IPS DF 6.9 (cell line): ENCODE results near the gene SLC9C1.

ENCODE experiments used
- DNase-seq: peaks from one replicate; pipeline ENCODE4 v3.0.0-alpha.2; 2013; ENCODE audit warnings: low read depth, low spot score
- H3K27ac ChIP-seq: one replicate; pipeline ENCODE4 v1.5.1; 2013; ENCODE audit warnings: low read length, control low read depth
- H3K27me3 ChIP-seq: 2 replicates; pipeline ENCODE4 v1.6.1; 2013; ENCODE audit warnings: mild to moderate bottlenecking, low read length; ENCODE audit not compliant: control insufficient read depth, insufficient read depth
- H3K36me3 ChIP-seq: 2 replicates; pipeline ENCODE4 v1.6.1; 2013; ENCODE audit warnings: low read length; ENCODE audit not compliant: control insufficient read depth, insufficient read depth
- H3K4me1 ChIP-seq: 2 replicates; pipeline ENCODE4 v1.6.1; 2013; ENCODE audit warnings: low read length; ENCODE audit not compliant: control insufficient read depth, insufficient read depth
- H3K4me3 ChIP-seq: 2 replicates; pipeline ENCODE4 v1.5.1; 2013; ENCODE audit warnings: mild to moderate bottlenecking, low read length
- H3K9me3 ChIP-seq: 2 replicates; pipeline ENCODE4 v1.6.1; 2013; ENCODE audit warnings: low read length, inconsistent platforms; ENCODE audit not compliant: control insufficient read depth, insufficient read depth
- WGBS: extraction: QIAGEN DNeasy Blood & Tissue Kit; methylation state at CpG from one replicate; pipeline ENCODE4 v1.1.7; 2013; ENCODE audit warnings: mixed read lengths, missing lambda C conversion rate; ENCODE audit not compliant: insufficient read length, insufficient coverage; 5-methylcytosine and 5-hydroxymethylcytosine counted together

SLC9C1 gene

GRCh38 chr3:112111785-112112402 is 182.1 kb downstream of the SLC9C1 start:
- Histone ChIP-seq H3K9me3 (no peaks in the 10 kb centered on the region), H3K4me3 (no peak overlapping the region), H3K4me1 (no peaks in the 10 kb centered on the region; the same call in 1 of the 2 replicates), H3K36me3 (no peaks in the 10 kb centered on the region), H3K27me3 (no peaks in the 10 kb centered on the region), H3K27ac (no peak overlapping the region)
- WGBS: no CpG with 5 or more reads among the region's 3 CpGs
- peak; percentile 58 for DNase-seq

GRCh38 chr3:112109322-112109721 is 184.7 kb downstream of the SLC9C1 start:
- no peak for DNase-seq
- no peaks in the 10 kb centered on the region for H3K27me3 ChIP-seq

GRCh38 chr3:112104774-112105173 is 189.2 kb downstream of the SLC9C1 start:
- no CpG with 5 or more reads among the region's 2 CpGs for WGBS
- Histone ChIP-seq H3K36me3 (no peaks in the 10 kb centered on the region), H3K27ac (no peak overlapping the region), H3K4me3 (no peak overlapping the region), H3K9me3 (no peaks in the 10 kb centered on the region), H3K27me3 (no peaks in the 10 kb centered on the region), H3K4me1 (no peaks in the 10 kb centered on the region; the same call in 1 of the 2 replicates)
- no peak for DNase-seq

More at GRCh38 chr3:112109322-112109721, 184.7 kb downstream of the SLC9C1 start:
- H3K27ac ChIP-seq: no peak overlapping the region
- no peaks in the 10 kb centered on the region; the same call in 1 of the 2 replicates for H3K4me1 ChIP-seq
- WGBS: no CpG with 5 or more reads among the region's 5 CpGs
- H3K9me3 ChIP-seq: no peaks in the 10 kb centered on the region
- H3K36me3 ChIP-seq: no peaks in the 10 kb centered on the region
- H3K4me3 ChIP-seq: no peak overlapping the region

- no peak for DNase-seq
- WGBS: no CpG with 5 or more reads among the region's 2 CpGs
- no peak overlapping the region for H3K27ac ChIP-seq
Measured at GRCh38 chr3:112101916-112102315, 192.1 kb downstream of the SLC9C1 start.

GRCh38 chr3:112097378-112097777 is 196.6 kb downstream of the SLC9C1 start:
- Histone ChIP-seq H3K4me1 (peaks cover under 1% of the 10 kb centered on the region; the same call in 1 of the 2 replicates), H3K9me3 (no peaks in the 10 kb centered on the region), H3K4me3 (no peak overlapping the region), H3K27me3 (no peaks in the 10 kb centered on the region), H3K27ac (no peak overlapping the region), H3K36me3 (no peaks in the 10 kb centered on the region)
- WGBS: no CpG with 5 or more reads among the region's 4 CpGs
- no peak for DNase-seq

More at GRCh38 chr3:112101916-112102315, 192.1 kb downstream of the SLC9C1 start:
- Histone ChIP-seq H3K9me3 (no peaks in the 10 kb centered on the region), H3K4me1 (no peaks in the 10 kb centered on the region), H3K27me3 (no peaks in the 10 kb centered on the region), H3K36me3 (no peaks in the 10 kb centered on the region), H3K4me3 (no peak overlapping the region)

GRCh38 chr3:112096176-112096575 is 197.8 kb downstream of the SLC9C1 start:
- 100% methylated on average over 1 of the region's 2 CpGs for WGBS
- DNase-seq: no peak
- Histone ChIP-seq H3K27ac (no peak overlapping the region), H3K4me1 (peaks cover 1% of the 10 kb centered on the region; the same call in 1 of the 2 replicates), H3K9me3 (no peaks in the 10 kb centered on the region), H3K4me3 (no peak overlapping the region), H3K27me3 (no peaks in the 10 kb centered on the region), H3K36me3 (no peaks in the 10 kb centered on the region)

GRCh38 chr3:112095731-112096130 is 198.3 kb downstream of the SLC9C1 start:
- H3K4me3 ChIP-seq: no peak overlapping the region
- peaks cover 1% of the 10 kb centered on the region; the same call in 1 of the 2 replicates for H3K4me1 ChIP-seq
- no peak for DNase-seq
- no peaks in the 10 kb centered on the region for H3K36me3 ChIP-seq
- WGBS: no CpG with 5 or more reads among the region's 2 CpGs
- H3K9me3 ChIP-seq: no peaks in the 10 kb centered on the region
- no peaks in the 10 kb centered on the region for H3K27me3 ChIP-seq
- no peak overlapping the region for H3K27ac ChIP-seq

DNA sequence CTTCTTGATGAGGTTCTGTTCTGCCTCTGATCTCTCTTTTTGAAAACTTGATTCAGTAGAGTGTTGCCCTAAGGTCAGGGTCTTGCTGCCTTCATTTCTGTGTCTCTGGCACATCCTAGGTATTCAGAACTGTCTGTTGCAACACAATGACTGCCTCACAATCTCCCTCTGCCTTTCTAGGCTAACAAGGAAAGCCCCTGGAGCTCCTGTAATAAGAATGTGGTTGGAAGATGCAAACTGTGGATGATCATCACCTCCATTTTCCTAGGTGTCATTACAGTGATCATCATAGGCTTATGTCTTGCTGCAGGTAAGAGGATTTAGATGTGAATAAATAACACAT is 200.9 kb downstream of the SLC9C1 start:
- no peak overlapping the region for H3K4me3 ChIP-seq
- H3K27ac ChIP-seq: no peak overlapping the region
- no peaks in the 10 kb centered on the region for H3K9me3 ChIP-seq
- H3K36me3 ChIP-seq: no peaks in the 10 kb centered on the region
- DNase-seq: no peak
- H3K27me3 ChIP-seq: no peaks in the 10 kb centered on the region
- H3K4me1 ChIP-seq: peaks cover 1% of the 10 kb centered on the region; the same call in 1 of the 2 replicates

DNA sequence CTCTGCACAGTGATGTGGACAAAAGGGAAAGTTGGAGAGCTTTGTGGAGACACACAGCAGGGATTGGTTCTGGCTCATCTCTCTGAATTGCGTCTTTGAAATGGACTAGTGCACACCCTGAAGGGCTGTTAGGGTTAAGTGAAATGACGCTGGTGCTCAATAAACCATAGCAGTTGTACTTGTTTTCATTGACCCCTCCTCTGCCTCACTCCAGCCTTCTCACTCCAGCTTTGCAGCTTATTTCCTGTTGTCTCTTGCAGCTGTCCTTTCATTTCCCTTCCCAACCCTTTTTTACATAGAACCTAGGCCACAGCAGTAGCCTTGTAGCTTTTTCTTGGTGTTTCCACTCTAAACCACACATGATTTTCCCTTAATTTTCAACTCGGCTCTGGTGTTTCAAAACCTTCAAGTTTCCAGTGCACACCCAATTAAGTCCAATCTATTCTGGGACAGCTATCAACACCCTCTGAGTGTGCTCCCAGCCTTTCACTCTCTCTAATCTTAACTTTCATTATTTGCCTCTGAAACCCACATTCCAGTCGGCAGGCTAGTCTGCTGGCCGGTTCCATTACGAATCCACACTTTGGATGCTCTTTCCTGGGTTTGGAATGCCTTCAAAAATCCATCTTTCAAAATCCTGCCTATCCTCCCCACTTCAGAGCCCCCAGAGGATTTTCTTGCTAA is 201.4 kb downstream of the SLC9C1 start:
- H3K36me3 ChIP-seq: no peaks in the 10 kb centered on the region
- no peak overlapping the region for H3K4me3 ChIP-seq
- H3K27ac ChIP-seq: no peak overlapping the region
- H3K9me3 ChIP-seq: no peaks in the 10 kb centered on the region
- peaks cover 1% of the 10 kb centered on the region; the same call in 1 of the 2 replicates for H3K4me1 ChIP-seq
- no CpG with 5 or more reads among the region's 6 CpGs for WGBS
- H3K27me3 ChIP-seq: no peaks in the 10 kb centered on the region
- DNase-seq: no peak

GRCh38 chr3:112090887-112091586 is 203.0 kb downstream of the SLC9C1 start:
- Histone ChIP-seq H3K9me3 (no peaks in the 10 kb centered on the region), H3K27me3 (no peaks in the 10 kb centered on the region), H3K36me3 (no peaks in the 10 kb centered on the region), H3K4me1 (peaks cover 1% of the 10 kb centered on the region; the same call in 1 of the 2 replicates), H3K4me3 (no peak overlapping the region), H3K27ac (no peak overlapping the region)
- no CpG with 5 or more reads among the region's 6 CpGs for WGBS
- no peak for DNase-seq
